Measurements from ENCODE around the gene REC8.

Gene REC8

DNA sequence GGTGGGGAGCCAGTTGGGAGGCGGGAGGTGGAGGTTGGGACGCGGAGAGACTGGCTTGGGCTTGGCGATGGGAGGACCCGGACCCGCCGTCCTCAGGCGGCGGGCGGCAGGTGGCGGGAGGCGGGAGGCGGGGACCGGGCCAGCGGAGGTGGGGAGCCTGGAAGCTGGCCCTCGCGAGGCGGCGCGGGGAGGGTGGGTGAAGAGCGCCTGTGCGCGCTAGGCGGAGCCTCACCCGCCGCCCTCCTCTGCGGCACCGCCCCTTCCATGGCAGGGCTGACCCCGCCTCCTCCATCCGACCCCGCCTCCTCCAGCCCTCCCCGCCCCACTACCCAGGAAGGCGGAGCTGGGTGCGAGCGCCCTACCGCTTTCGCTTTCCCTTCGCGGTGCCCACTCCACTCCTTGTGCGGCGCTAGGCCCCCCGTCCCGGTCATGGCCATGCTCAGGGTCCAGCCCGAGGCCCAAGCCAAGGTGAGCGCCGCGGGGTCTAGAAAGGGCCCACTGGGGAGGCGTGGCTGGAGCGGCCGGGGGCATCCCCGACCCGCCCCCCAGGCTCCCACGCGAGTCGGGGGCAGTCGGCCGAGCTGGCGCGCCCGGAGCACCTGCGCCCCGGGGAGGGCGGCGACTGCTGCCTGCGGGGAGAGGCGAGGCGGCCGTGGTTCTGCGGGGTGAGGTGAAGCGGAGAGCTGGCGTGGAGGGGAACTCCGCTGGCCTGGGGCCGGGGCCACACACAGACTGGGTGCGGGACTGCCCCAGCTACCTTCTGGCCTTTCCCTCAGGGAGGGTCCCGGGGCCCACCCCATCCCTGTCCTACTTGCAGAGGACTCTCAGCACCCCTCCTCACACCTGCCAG is 35.8 kb upstream of the REC8 start, which contains the start of gene PSME1:
TSS of gene PSME1 (plus strand) at position 361 of the 850 bp plus-strand sequence. CDS start at position 430, 69 bp downstream.
- no peaks in the 10 kb centered on the region for H3K9me3 ChIP-seq
- DNase-seq: peak; percentile 90 to 96
- no peaks in the 10 kb centered on the region for H3K27me3 ChIP-seq
- H3K4me3 ChIP-seq: peak within 1 kb of the TSS; percentile 87 to 98
- H3K36me3 ChIP-seq: peaks cover 12 to 30% (median 24%) of the 10 kb centered on the region in 3 donors
- TF ChIP-seq, protein P1, sequence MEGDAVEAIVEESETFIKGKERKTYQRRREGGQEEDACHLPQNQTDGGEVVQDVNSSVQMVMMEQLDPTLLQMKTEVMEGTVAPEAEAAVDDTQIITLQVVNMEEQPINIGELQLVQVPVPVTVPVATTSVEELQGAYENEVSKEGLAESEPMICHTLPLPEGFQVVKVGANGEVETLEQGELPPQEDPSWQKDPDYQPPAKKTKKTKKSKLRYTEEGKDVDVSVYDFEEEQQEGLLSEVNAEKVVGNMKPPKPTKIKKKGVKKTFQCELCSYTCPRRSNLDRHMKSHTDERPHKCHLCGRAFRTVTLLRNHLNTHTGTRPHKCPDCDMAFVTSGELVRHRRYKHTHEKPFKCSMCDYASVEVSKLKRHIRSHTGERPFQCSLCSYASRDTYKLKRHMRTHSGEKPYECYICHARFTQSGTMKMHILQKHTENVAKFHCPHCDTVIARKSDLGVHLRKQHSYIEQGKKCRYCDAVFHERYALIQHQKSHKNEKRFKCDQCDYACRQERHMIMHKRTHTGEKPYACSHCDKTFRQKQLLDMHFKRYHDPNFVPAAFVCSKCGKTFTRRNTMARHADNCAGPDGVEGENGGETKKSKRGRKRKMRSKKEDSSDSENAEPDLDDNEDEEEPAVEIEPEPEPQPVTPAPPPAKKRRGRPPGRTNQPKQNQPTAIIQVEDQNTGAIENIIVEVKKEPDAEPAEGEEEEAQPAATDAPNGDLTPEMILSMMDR (IDR thresholded peaks at IDR 0.05): no peak
- peaks cover 0 to 47% (median 30%) of the 10 kb centered on the region in 4 donors for H3K4me1 ChIP-seq
- H3K27ac ChIP-seq: peak within 1 kb of the TSS; percentile 86 to 94
- intact Hi-C loops (cut with DNase I; ENCODE audit: low total_unique reads): no loop called here

DNA sequence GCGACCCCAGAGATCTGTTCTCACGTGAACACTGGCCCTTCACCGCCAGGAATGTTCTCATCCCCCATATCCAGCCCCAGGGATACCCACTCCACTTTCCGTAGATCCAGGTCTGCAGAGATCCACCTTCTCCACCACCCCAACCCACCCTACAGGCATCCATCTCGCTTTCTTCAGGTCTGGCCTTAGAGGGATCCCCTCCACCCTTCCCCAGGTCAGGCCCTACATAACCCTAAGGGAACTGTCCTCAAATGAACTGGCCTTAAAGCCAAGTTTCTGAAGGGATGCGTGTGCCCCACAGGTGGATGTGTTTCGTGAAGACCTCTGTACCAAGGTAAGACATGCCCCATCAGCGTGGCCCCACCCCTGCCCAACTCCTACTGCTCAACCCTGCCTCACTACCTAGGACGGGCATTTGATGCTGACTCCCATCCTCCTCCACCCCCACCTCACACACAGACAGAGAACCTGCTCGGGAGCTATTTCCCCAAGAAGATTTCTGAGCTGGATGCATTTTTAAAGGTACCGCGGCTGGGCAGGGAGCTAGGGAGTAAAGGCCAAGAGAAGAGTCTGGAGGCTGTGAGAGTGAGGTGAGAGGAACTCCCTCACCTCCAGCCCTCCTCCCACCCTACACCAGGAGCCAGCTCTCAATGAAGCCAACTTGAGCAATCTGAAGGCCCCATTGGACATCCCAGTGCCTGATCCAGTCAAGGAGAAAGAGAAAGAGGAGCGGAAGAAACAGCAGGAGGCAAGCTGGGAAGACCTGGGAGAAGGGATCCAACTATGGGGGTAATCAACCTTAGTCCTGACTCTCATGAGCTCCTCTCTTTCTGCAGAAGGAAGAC is 35.0 kb upstream of the REC8 start:
- H3K4me1 ChIP-seq: peaks cover 5 to 43% (median 31%) of the 10 kb centered on the region in 4 donors

DNA sequence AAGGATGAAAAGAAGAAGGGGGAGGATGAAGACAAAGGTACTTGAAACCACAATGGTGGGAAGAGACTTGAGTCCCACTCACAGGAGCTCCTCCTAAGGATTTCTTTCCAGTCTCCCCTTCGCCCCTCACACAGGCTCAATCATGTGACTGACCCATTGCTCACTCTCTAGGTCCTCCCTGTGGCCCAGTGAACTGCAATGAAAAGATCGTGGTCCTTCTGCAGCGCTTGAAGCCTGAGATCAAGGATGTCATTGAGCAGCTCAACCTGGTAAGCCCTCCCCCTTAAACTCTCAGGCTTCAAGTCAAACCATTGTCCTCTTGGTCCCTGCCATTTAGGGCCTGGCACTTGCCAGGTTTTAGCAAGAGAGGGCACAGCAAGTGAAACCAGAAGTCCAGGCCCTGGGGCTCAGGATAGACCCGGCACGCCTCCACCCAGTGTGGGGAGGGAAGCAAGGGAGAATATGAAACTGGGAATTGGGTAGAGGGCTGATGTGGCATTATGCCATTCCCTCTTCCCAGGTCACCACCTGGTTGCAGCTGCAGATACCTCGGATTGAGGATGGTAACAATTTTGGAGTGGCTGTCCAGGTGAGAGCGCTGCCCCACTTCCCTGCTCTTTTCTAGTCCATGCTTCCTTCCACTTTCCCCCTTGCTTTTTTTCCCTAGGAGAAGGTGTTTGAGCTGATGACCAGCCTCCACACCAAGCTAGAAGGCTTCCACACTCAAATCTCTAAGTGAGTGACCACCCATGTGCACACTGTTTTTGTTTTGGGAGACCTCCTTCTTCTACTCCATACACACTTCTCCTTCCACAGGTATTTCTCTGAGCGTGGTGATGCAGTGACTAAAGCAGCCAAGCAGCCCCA is 34.1 kb upstream of the REC8 start:
- intact Hi-C loops (cut with DNase I; ENCODE audit: low total_unique reads): no loop called here
- no peak for DNase-seq
- TF ChIP-seq, protein P1 (IDR thresholded peaks at IDR 0.05): no peak
- H3K9me3 ChIP-seq: no peaks in the 10 kb centered on the region
- no peaks in the 10 kb centered on the region for H3K27me3 ChIP-seq
- peaks cover 12 to 24% (median 24%) of the 10 kb centered on the region in 3 donors for H3K36me3 ChIP-seq
- H3K4me1 ChIP-seq: peaks cover 7 to 49% (median 36%) of the 10 kb centered on the region in 4 donors
- H3K4me3 ChIP-seq: no peak overlapping the region
- H3K27ac ChIP-seq: peak overlapping the region in 1 of 2 donors; percentile 86

More for the DNA sequence above, 35.0 kb upstream of the REC8 start:
- peak overlapping the region; percentile 87 to 98 for H3K4me3 ChIP-seq
- H3K27me3 ChIP-seq: no peaks in the 10 kb centered on the region
- H3K27ac ChIP-seq: peak overlapping the region; percentile 86 to 94
- H3K36me3 ChIP-seq: peaks cover 12 to 24% (median 24%) of the 10 kb centered on the region in 3 donors
- no peaks in the 10 kb centered on the region for H3K9me3 ChIP-seq
- intact Hi-C loops (cut with DNase I; ENCODE audit: low total_unique reads): no loop called here
- TF ChIP-seq, protein P1 (IDR thresholded peaks at IDR 0.05): no peak
- DNase-seq: no peak

DNA sequence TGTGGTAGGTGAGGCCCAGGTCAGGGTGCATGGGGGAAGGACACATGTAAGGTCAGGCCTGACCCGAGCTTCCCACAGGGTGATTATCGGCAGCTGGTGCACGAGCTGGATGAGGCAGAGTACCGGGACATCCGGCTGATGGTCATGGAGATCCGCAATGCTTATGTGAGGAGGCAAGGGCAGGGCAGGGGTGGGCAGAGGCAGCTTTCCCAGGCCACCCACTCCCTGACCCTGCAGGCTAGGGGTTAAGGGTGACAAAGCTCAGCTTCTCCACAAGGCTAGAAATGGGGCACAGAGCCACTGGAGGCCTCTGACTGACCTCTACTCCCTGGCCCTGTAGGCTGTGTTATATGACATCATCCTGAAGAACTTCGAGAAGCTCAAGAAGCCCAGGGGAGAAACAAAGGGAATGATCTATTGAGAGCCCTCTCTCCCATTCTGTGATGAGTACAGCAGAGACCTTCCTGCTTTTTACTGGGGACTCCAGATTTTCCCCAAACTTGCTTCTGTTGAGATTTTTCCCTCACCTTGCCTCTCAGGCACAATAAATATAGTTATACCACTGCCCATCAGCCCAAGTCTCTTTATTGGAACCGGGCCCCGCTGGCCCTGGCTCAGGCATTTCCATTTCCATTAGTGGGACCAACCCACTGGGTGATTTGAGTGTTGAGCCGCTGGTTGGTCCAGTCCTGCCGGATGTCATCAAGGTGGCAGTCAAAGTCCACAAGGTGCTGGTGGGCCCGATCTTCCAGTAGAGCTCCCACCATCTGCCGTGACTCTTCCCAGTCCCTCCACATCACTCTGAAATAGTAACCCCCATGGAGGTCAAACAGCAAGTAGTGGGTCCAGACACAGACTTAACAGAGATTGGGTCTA is 33.2 kb upstream of the REC8 start:
- TF ChIP-seq, protein P1 (IDR thresholded peaks at IDR 0.05): no peak
- no peak for DNase-seq
- Histone ChIP-seq H3K9me3 (no peaks in the 10 kb centered on the region), H3K4me1 (peaks cover 7 to 49% (median 36%) of the 10 kb centered on the region in 4 donors), H3K27ac (no peak overlapping the region), H3K4me3 (no peak overlapping the region), H3K36me3 (peaks cover 12 to 24% (median 24%) of the 10 kb centered on the region in 3 donors), H3K27me3 (no peaks in the 10 kb centered on the region)
- intact Hi-C loops (cut with DNase I; ENCODE audit: low total_unique reads): no loop called here

All from tibial artery (tissue), 4 donors.